ENCODE data around the gene SLC18A2.
A peak's percentile ranks its signal among the peaks of the same experiment; 100 is the strongest.

The SLC18A2 gene

GRCh38 chr10:117316701-117317100, 75.8 kb downstream of the SLC18A2 start:
- H3K9me2 ChIP-seq (replicated peaks; ENCODE audit: low read depth, low read length), result no peaks in the 10 kb centered on the region
- peaks cover 8% of the 10 kb centered on the region for H3K4me1 ChIP-seq (ENCODE audit: insufficient read depth, low read length, poor library complexity, severe bottlenecking)
- H3F3A ChIP-seq (ENCODE audit: low read depth), result peaks cover 12% of the 10 kb centered on the region; the same call in 1 of the 2 replicates
- H2AFZ ChIP-seq (ENCODE audit: low read length), result no peak overlapping the region
- H3K9me3 ChIP-seq (ENCODE audit: insufficient read depth, low read depth, low read length), result no peaks in the 10 kb centered on the region
- H3K4me3 ChIP-seq (ENCODE audit: low read length, poor library complexity, severe bottlenecking), result no peak overlapping the region
- no peaks in the 10 kb centered on the region for H3K27me3 ChIP-seq (ENCODE audit: insufficient read depth, low read length, poor library complexity, severe bottlenecking)
- peaks cover 100% of the 10 kb centered on the region for H4K20me1 ChIP-seq (ENCODE audit: insufficient read depth, low read length, poor library complexity, severe bottlenecking)
- TF ChIP-seq, protein P1, sequence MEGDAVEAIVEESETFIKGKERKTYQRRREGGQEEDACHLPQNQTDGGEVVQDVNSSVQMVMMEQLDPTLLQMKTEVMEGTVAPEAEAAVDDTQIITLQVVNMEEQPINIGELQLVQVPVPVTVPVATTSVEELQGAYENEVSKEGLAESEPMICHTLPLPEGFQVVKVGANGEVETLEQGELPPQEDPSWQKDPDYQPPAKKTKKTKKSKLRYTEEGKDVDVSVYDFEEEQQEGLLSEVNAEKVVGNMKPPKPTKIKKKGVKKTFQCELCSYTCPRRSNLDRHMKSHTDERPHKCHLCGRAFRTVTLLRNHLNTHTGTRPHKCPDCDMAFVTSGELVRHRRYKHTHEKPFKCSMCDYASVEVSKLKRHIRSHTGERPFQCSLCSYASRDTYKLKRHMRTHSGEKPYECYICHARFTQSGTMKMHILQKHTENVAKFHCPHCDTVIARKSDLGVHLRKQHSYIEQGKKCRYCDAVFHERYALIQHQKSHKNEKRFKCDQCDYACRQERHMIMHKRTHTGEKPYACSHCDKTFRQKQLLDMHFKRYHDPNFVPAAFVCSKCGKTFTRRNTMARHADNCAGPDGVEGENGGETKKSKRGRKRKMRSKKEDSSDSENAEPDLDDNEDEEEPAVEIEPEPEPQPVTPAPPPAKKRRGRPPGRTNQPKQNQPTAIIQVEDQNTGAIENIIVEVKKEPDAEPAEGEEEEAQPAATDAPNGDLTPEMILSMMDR (conservative IDR thresholded peaks at IDR 0.05; ENCODE audit: low read length), result no peak
- TF ChIP-seq EZH2phosphoT487 (IDR thresholded peaks at IDR 0.05; ENCODE audit: borderline replicate concordance), result no peak
- no peak overlapping the region for H3K4me2 ChIP-seq (ENCODE audit: low read depth, low read length, poor library complexity, severe bottlenecking)
- H3K36me3 ChIP-seq (ENCODE audit: insufficient read depth, low read length), result peaks cover 89% of the 10 kb centered on the region
- H3K9ac ChIP-seq (ENCODE audit: low read depth, low read length, poor library complexity, severe bottlenecking), result no peak overlapping the region
- peaks cover 100% of the 10 kb centered on the region for H3K79me2 ChIP-seq (ENCODE audit: insufficient read depth, low read length)

GRCh38 chr10:117318909-117319308, 78.0 kb downstream of the SLC18A2 start:
- Histone ChIP-seq H3F3A (ENCODE audit: low read depth) (peaks cover 18% of the 10 kb centered on the region; the same call in 1 of the 2 replicates), H3K36me3 (ENCODE audit: insufficient read depth, low read length) (peaks cover 88% of the 10 kb centered on the region), H3K4me2 (ENCODE audit: low read depth, low read length, poor library complexity, severe bottlenecking) (no peak overlapping the region), H3K9me2 (replicated peaks; ENCODE audit: low read depth, low read length) (no peaks in the 10 kb centered on the region), H2AFZ (ENCODE audit: low read length) (no peak overlapping the region), H3K79me2 (ENCODE audit: insufficient read depth, low read length) (peaks cover 100% of the 10 kb centered on the region), H3K4me3 (ENCODE audit: low read length, poor library complexity, severe bottlenecking) (no peak overlapping the region), H3K4me1 (ENCODE audit: insufficient read depth, low read length, poor library complexity, severe bottlenecking) (peaks cover 8% of the 10 kb centered on the region), H3K27me3 (ENCODE audit: insufficient read depth, low read length, poor library complexity, severe bottlenecking) (no peaks in the 10 kb centered on the region), H3K9me3 (ENCODE audit: insufficient read depth, low read depth, low read length) (no peaks in the 10 kb centered on the region), H4K20me1 (ENCODE audit: insufficient read depth, low read length, poor library complexity, severe bottlenecking) (peaks cover 100% of the 10 kb centered on the region), H3K9ac (ENCODE audit: low read depth, low read length, poor library complexity, severe bottlenecking) (no peak overlapping the region)
- TF ChIP-seq EZH2phosphoT487 (IDR thresholded peaks at IDR 0.05; ENCODE audit: borderline replicate concordance), result no peak
- TF ChIP-seq, protein P1 (conservative IDR thresholded peaks at IDR 0.05; ENCODE audit: low read length), result peak; percentile 63

GRCh38 chr10:117320050-117320665, 79.2 kb downstream of the SLC18A2 start:
- Histone ChIP-seq H3K4me2 (ENCODE audit: low read depth, low read length, poor library complexity, severe bottlenecking) (peak overlapping the region; percentile 3), H3K9me2 (replicated peaks; ENCODE audit: low read depth, low read length) (no peaks in the 10 kb centered on the region), H3K79me2 (ENCODE audit: insufficient read depth, low read length) (peaks cover 100% of the 10 kb centered on the region), H3K9ac (ENCODE audit: low read depth, low read length, poor library complexity, severe bottlenecking) (no peak overlapping the region), H3K36me3 (ENCODE audit: insufficient read depth, low read length) (peaks cover 86% of the 10 kb centered on the region), H3K27me3 (ENCODE audit: insufficient read depth, low read length, poor library complexity, severe bottlenecking) (no peaks in the 10 kb centered on the region), H4K20me1 (ENCODE audit: insufficient read depth, low read length, poor library complexity, severe bottlenecking) (peaks cover 100% of the 10 kb centered on the region), H3K4me3 (ENCODE audit: low read length, poor library complexity, severe bottlenecking) (no peak overlapping the region), H2AFZ (ENCODE audit: low read length) (no peak overlapping the region), H3K4me1 (ENCODE audit: insufficient read depth, low read length, poor library complexity, severe bottlenecking) (peaks cover 8% of the 10 kb centered on the region), H3F3A (ENCODE audit: low read depth) (peaks cover 24% of the 10 kb centered on the region; the same call in 1 of the 2 replicates), H3K9me3 (ENCODE audit: insufficient read depth, low read depth, low read length) (no peaks in the 10 kb centered on the region)
- TF ChIP-seq EZH2phosphoT487 (IDR thresholded peaks at IDR 0.05; ENCODE audit: borderline replicate concordance), result no peak
- TF ChIP-seq, protein P1 (conservative IDR thresholded peaks at IDR 0.05; ENCODE audit: low read length), result peak; percentile 79

All from Loucy (cell line).